ENCODE results near the gene UNC93A. TPM values are rescaled to one million over a fixed set of nuclear protein-coding genes. Genes with fewer than 3 reads are reported as not detected.

UNC93A gene
- total RNA-seq, 1 experiment from 2014 or later, result not detected

GRCh38 chr6:167305796-167306195 lies 14.7 kb downstream of the UNC93A start:
- POLR2A ChIA-PET, result no interaction called here
- Histone ChIP-seq H3K9me3 (ENCODE audit: control insufficient read depth in 1 of 2, insufficient read depth in 1 of 2, low read depth in 1 of 2, low read length in 2 of 2) (no peaks in the 10 kb centered on the region), H3K4me1 (ENCODE audit: control insufficient read depth in 1 of 2, insufficient read depth in 2 of 2, low read length in 2 of 2) (peaks cover 7 to 12% of the 10 kb centered on the region in 2 experiments), H3K36me3 (ENCODE audit: control insufficient read depth in 1 of 2, insufficient read depth in 2 of 2, low read length in 2 of 2) (no peaks in the 10 kb centered on the region), H3K4me2 (ENCODE audit: low read length) (peak overlapping the region; percentile 57), H3K9me2 (ENCODE audit: insufficient read depth) (no peaks in the 10 kb centered on the region), H3K27me3 (ENCODE audit: insufficient read depth, low read length) (peaks cover 5% of the 10 kb centered on the region; the same call in 1 of the 2 replicates), H3K79me2 (ENCODE audit: insufficient read depth, low read length) (no peaks in the 10 kb centered on the region), H3K9ac (ENCODE audit: low read length) (no peak overlapping the region), H2AFZ (ENCODE audit: low read depth, low read length, poor library complexity, severe bottlenecking) (peak overlapping the region; percentile 23), H3K27ac (ENCODE audit: low read depth, low read length) (no peak overlapping the region), H3K4me3 (replicated peaks in 1 of 2; ENCODE audit: low read depth in 1 of 2, low read length in 2 of 2) (no peak overlapping the region), H4K20me1 (ENCODE audit: insufficient read depth) (no peaks in the 10 kb centered on the region)
- TF ChIP-seq YY1 (IDR thresholded peaks at IDR 0.05; ENCODE audit: extremely low read depth, insufficient replicate concordance, low read depth, low read length), result no peak
- no peak for TF ChIP-seq EGR1 (IDR thresholded peaks at IDR 0.05; ENCODE audit: low read depth)
- TF ChIP-seq, protein P1, sequence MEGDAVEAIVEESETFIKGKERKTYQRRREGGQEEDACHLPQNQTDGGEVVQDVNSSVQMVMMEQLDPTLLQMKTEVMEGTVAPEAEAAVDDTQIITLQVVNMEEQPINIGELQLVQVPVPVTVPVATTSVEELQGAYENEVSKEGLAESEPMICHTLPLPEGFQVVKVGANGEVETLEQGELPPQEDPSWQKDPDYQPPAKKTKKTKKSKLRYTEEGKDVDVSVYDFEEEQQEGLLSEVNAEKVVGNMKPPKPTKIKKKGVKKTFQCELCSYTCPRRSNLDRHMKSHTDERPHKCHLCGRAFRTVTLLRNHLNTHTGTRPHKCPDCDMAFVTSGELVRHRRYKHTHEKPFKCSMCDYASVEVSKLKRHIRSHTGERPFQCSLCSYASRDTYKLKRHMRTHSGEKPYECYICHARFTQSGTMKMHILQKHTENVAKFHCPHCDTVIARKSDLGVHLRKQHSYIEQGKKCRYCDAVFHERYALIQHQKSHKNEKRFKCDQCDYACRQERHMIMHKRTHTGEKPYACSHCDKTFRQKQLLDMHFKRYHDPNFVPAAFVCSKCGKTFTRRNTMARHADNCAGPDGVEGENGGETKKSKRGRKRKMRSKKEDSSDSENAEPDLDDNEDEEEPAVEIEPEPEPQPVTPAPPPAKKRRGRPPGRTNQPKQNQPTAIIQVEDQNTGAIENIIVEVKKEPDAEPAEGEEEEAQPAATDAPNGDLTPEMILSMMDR (IDR thresholded peaks at IDR 0.05 in 2 of 3, conservative IDR thresholded peaks at IDR 0.05 in 1 of 3; ENCODE audit: borderline replicate concordance in 1 of 3, insufficient read depth in 1 of 3, low read depth in 2 of 3, low read length in 2 of 3), result no peak
- TF ChIP-seq FOSL1 (IDR thresholded peaks at IDR 0.05; ENCODE audit: low read depth), result no peak
- TF ChIP-seq, protein P2, sequence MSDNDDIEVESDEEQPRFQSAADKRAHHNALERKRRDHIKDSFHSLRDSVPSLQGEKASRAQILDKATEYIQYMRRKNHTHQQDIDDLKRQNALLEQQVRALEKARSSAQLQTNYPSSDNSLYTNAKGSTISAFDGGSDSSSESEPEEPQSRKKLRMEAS (IDR thresholded peaks at IDR 0.05), result no peak
- TF ChIP-seq CEBPB (IDR thresholded peaks at IDR 0.05; ENCODE audit: low read depth), result no peak
- no peak for TF ChIP-seq POLR2AphosphoS5 (IDR thresholded peaks at IDR 0.05; ENCODE audit: low read depth, low read length)
- no peak for TF ChIP-seq CBX3 (IDR thresholded peaks at IDR 0.05; ENCODE audit: low read depth)
- no peak for TF ChIP-seq JUND (IDR thresholded peaks at IDR 0.05)
- TF ChIP-seq, protein P3, sequence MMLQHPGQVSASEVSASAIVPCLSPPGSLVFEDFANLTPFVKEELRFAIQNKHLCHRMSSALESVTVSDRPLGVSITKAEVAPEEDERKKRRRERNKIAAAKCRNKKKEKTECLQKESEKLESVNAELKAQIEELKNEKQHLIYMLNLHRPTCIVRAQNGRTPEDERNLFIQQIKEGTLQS (IDR thresholded peaks at IDR 0.05), result no peak
- no peak for TF ChIP-seq ZFX (IDR thresholded peaks at IDR 0.05)
- TF ChIP-seq, protein P4, sequence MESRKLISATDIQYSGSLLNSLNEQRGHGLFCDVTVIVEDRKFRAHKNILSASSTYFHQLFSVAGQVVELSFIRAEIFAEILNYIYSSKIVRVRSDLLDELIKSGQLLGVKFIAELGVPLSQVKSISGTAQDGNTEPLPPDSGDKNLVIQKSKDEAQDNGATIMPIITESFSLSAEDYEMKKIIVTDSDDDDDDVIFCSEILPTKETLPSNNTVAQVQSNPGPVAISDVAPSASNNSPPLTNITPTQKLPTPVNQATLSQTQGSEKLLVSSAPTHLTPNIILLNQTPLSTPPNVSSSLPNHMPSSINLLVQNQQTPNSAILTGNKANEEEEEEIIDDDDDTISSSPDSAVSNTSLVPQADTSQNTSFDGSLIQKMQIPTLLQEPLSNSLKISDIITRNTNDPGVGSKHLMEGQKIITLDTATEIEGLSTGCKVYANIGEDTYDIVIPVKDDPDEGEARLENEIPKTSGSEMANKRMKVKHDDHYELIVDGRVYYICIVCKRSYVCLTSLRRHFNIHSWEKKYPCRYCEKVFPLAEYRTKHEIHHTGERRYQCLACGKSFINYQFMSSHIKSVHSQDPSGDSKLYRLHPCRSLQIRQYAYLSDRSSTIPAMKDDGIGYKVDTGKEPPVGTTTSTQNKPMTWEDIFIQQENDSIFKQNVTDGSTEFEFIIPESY (IDR thresholded peaks at IDR 0.05; ENCODE audit: extremely low read depth, insufficient replicate concordance, low read length), result no peak
- TF ChIP-seq RAD21 (IDR thresholded peaks at IDR 0.05; ENCODE audit: low read depth), result no peak
- TF ChIP-seq REST (IDR thresholded peaks at IDR 0.05; ENCODE audit: low read depth), result no peak
- TF ChIP-seq ZNF274 (IDR thresholded peaks at IDR 0.05; ENCODE audit: low read depth, low read length), result no peak
- intact Hi-C loops (cut with micrococcal nuclease), result no loop called here
- no TSS peak for BruUV-seq (replicated peaks)
- RAD21 ChIA-PET (ENCODE audit: low non-redundant PET in 1 of 2, low total read pairs in 2 of 2, uncharacterized antibody in 2 of 2, unreplicated experiment in 2 of 2), result no interaction called here
- CTCF ChIA-PET, result no interaction called here
- ATAC-seq (no peak; the same call in 1 of the 2 replicates), DNase-seq (ENCODE audit: low read depth, low spot score) (no peak)

All from HCT116 (cell line).